SU-DHL-6 (cell line): ENCODE results near the gene TECRL.

Experiments
- H2AFZ ChIP-seq: fragments of 200-600 bp; sonication (generic); 2 replicates; pipeline ENCODE4 v1.6.1; 2014; ENCODE audit warnings: low read depth, mild to moderate bottlenecking, moderate library complexity, mixed read lengths, antibody characterized with exemption, low read length; ENCODE audit not compliant: severe bottlenecking
- H3F3A ChIP-seq: fragments of 200-600 bp; shearing (Covaris generic); 2 replicates; pipeline ENCODE4 v1.6.0; 2016; ENCODE audit warnings: antibody characterized with exemption, mild to moderate bottlenecking; ENCODE audit not compliant: insufficient read depth
- H3K27ac ChIP-seq: fragments of 200-600 bp; sonication (generic); 2 replicates; pipeline ENCODE4 v1.5.1; 2016; ENCODE audit warnings: low read depth, mild to moderate bottlenecking, low read length, moderate library complexity, mixed read lengths
- H3K27me3 ChIP-seq: fragments of 200-600 bp; sonication (generic), shearing (Covaris generic); 2 replicates; pipeline ENCODE4 v1.6.0; 2014; ENCODE audit warnings: mild to moderate bottlenecking, low read length
- H3K36me3 ChIP-seq: fragments of 200-600 bp; sonication (generic); 2 replicates; pipeline ENCODE4 v1.6.1; 2014; ENCODE audit warnings: mild to moderate bottlenecking, low read length, mixed read lengths
- H3K4me2 ChIP-seq: fragments of 300-600, 200-600 bp; shearing (Covaris generic), sonication (generic); 2 replicates; pipeline ENCODE4 v1.6.0; 2014; ENCODE audit warnings: low read length, low read depth, mild to moderate bottlenecking; ENCODE audit not compliant: poor library complexity, severe bottlenecking
- H3K4me3 ChIP-seq: fragments of 200-600 bp; sonication (generic); 2 replicates; pipeline ENCODE4 v1.5.1; 2014; ENCODE audit warnings: antibody characterized with exemption, low read length, mild to moderate bottlenecking, mixed read lengths; ENCODE audit not compliant: insufficient read depth, poor library complexity, severe bottlenecking
- H3K79me2 ChIP-seq: fragments of 200-600 bp; sonication (generic); 2 replicates; pipeline ENCODE4 v1.6.1; 2014; ENCODE audit warnings: mild to moderate bottlenecking, low read length, moderate library complexity; ENCODE audit not compliant: insufficient read depth
- H3K9ac ChIP-seq: fragments of 200-600 bp; sonication (generic); 2 replicates; pipeline ENCODE4 v1.7.0; 2014; ENCODE audit warnings: mild to moderate bottlenecking, low read length
- H3K9me2 ChIP-seq: fragments of 200-600 bp; sonication (generic); replicated peaks from 2 replicates; pipeline ENCODE4 v1.6.1; 2014; ENCODE audit warnings: low read length; ENCODE audit not compliant: insufficient read depth
- H3K9me3 ChIP-seq: fragments of 200-600 bp; sonication (generic); 2 replicates; pipeline ENCODE4 v1.6.1; 2014; ENCODE audit warnings: low read length, mixed read lengths; ENCODE audit not compliant: insufficient read depth
- H4K20me1 ChIP-seq: fragments of 200-600 bp; sonication (generic); 2 replicates; pipeline ENCODE4 v1.6.1; 2014; ENCODE audit warnings: low read depth, mild to moderate bottlenecking, antibody characterized with exemption, low read length, moderate library complexity, mixed read lengths
- EZH2phosphoT487 ChIP-seq: fragments of 200-600 bp; sonication (generic), shearing (Covaris generic); conservative IDR thresholded peaks from 2 replicates; pipeline ENCODE4 v1.6.1; 2018; ENCODE audit warnings: mild to moderate bottlenecking, antibody characterized with exemption, low read length, moderate library complexity, mixed read lengths
- TF ChIP-seq, protein P1 (sequence below): fragments of 200-600 bp; sonication (generic); IDR thresholded peaks from one replicate; pipeline ENCODE4 v1.5.1; 2017; ENCODE audit warnings: antibody characterized with exemption, mild to moderate bottlenecking, low read length, moderate library complexity; ENCODE audit not compliant: insufficient read depth, poor library complexity, severe bottlenecking

The TECRL gene

GRCh38 chr4:64407000-64407399 is 2.2 kb downstream of the TECRL start:
- Histone ChIP-seq H3K9ac (no peak overlapping the region), H3F3A (no peaks in the 10 kb centered on the region), H3K79me2 (no peaks in the 10 kb centered on the region), H3K4me3 (no peak overlapping the region), H3K36me3 (no peaks in the 10 kb centered on the region), H4K20me1 (no peaks in the 10 kb centered on the region), H3K4me2 (no peak overlapping the region), H2AFZ (no peak overlapping the region), H3K27me3 (no peaks in the 10 kb centered on the region), H3K27ac (no peak overlapping the region), H3K9me2 (no peaks in the 10 kb centered on the region), H3K9me3 (no peaks in the 10 kb centered on the region)
- TF ChIP-seq, protein P1, sequence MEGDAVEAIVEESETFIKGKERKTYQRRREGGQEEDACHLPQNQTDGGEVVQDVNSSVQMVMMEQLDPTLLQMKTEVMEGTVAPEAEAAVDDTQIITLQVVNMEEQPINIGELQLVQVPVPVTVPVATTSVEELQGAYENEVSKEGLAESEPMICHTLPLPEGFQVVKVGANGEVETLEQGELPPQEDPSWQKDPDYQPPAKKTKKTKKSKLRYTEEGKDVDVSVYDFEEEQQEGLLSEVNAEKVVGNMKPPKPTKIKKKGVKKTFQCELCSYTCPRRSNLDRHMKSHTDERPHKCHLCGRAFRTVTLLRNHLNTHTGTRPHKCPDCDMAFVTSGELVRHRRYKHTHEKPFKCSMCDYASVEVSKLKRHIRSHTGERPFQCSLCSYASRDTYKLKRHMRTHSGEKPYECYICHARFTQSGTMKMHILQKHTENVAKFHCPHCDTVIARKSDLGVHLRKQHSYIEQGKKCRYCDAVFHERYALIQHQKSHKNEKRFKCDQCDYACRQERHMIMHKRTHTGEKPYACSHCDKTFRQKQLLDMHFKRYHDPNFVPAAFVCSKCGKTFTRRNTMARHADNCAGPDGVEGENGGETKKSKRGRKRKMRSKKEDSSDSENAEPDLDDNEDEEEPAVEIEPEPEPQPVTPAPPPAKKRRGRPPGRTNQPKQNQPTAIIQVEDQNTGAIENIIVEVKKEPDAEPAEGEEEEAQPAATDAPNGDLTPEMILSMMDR: no peak
- TF ChIP-seq EZH2phosphoT487: no peak

DNA sequence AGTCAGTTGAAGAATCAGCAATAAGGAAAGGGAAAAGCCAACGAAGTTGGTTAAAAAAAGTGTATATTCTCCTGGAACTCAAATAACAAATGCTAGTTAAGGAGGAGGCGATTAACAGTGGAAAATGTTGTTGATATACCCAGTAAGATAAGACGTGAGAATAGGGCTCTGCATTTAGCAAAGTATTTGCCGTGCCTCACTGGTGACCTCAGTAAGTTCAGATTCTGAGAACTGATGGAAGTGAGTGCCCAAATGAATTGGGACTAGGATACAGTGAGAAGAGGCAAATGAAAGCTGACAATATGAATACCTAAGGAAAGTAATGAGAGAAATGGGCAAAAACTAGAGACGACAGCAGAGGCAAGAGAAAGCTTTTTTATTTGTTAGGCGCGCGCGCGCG is 3.5 kb downstream of the TECRL start:
- Histone ChIP-seq H3K4me3 (no peak overlapping the region), H2AFZ (peak overlapping the region; percentile 35), H3K27ac (no peak overlapping the region), H3K36me3 (no peaks in the 10 kb centered on the region), H3K9ac (no peak overlapping the region), H4K20me1 (no peaks in the 10 kb centered on the region), H3K27me3 (no peaks in the 10 kb centered on the region), H3K4me2 (no peak overlapping the region), H3K9me2 (no peaks in the 10 kb centered on the region), H3K9me3 (no peaks in the 10 kb centered on the region), H3K79me2 (no peaks in the 10 kb centered on the region), H3F3A (no peaks in the 10 kb centered on the region)
- TF ChIP-seq, protein P1: no peak
- no peak for TF ChIP-seq EZH2phosphoT487

DNA sequence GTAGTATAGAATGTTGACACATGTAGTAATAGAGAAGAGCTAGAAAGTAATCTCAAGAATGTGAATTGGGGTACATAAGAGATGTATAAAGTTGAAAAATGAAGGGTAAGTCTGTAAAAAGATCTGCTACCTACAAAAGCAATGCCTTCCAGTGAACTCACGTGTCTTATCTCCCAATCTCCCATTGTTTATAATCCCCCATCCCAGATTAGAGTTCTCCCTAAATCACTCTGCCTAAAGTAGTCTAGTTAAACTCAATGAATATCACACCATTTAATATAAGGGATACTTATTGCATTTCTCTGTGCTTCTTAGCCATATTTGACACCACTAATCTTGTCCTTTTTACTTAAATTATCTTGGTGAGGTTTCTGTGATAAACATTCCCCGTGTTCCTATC is 6.6 kb downstream of the TECRL start:
- Histone ChIP-seq H3K4me3 (no peak overlapping the region), H2AFZ (no peak overlapping the region), H3K9ac (no peak overlapping the region), H3K79me2 (no peaks in the 10 kb centered on the region), H3F3A (no peaks in the 10 kb centered on the region), H3K27me3 (no peaks in the 10 kb centered on the region), H4K20me1 (no peaks in the 10 kb centered on the region), H3K9me2 (no peaks in the 10 kb centered on the region), H3K9me3 (no peaks in the 10 kb centered on the region), H3K4me2 (no peak overlapping the region), H3K36me3 (no peaks in the 10 kb centered on the region), H3K27ac (no peak overlapping the region)
- TF ChIP-seq, protein P1: no peak
- TF ChIP-seq EZH2phosphoT487: no peak
